K562 (cell line): ENCODE measurements around the gene ARHGEF7. TPM values are rescaled to one million over a fixed set of nuclear protein-coding genes. Genes with fewer than 3 reads are reported as not detected.
A peak's percentile ranks its signal among the peaks of the same experiment; 100 is the strongest.

ENCODE experiments used
- ATAC-seq: fragments of 200-7000 bp; cut with Tn5 transposase; 3 replicates; pipeline ENCODE4 v1.9.1; 2020; ENCODE audit warnings: moderate library complexity
- BruUV-seq: library from RNA; stranded (reverse); fragments of 400-500 nt; replicated peaks from 2 replicates; lab custom pipeline; 2021; lab: Mats Ljungman, UMichigan
- CTCF ChIA-PET: fragments of 300-600 bp; formaldehyde crosslinking; extraction: SDS; loops from one replicate; lab custom pipeline; 2021; ENCODE audit warnings: low intra/inter-chr PET ratio; lab: Yijun Ruan, JAX
- POLR2A ChIA-PET: fragments of 300-600, 350-650 bp; sonication (Branson Sonifier 250); formaldehyde crosslinking; extraction: SDS; loops from one replicate; lab custom pipeline; 2021; ENCODE audit warnings: antibody characterized with exemption, inconsistent platforms; lab: Yijun Ruan, JAX
- DNase-seq, 4 experiments: peaks; one replicate each; pipeline versions ENCODE4 v3.0.0 to v3.0.0-alpha.2; 2011 to 2018; ENCODE audit warnings: low spot score in 3 of 4, mixed read lengths in 3 of 4; ENCODE audit errors: extremely low read depth in 1 of 4
- FAIRE-seq: peaks from 2 replicates; lab custom pipeline; 2011; peaks lifted over from hg19 to GRCh38; lab: Jason Lieb, UNC
- H2AFZ ChIP-seq: 2 replicates; pipeline ENCODE4 v1.6.0; 2011; ENCODE audit warnings: low read depth, low read length, control low read depth, inconsistent platforms
- H3K27ac ChIP-seq: fragments of 200-600 bp; 3 replicates; pipeline ENCODE4 v1.8.0; 2011; ENCODE audit warnings: low read depth, mild to moderate bottlenecking, control low read depth, inconsistent platforms, low read length, moderate library complexity, mixed read lengths; ENCODE audit errors: extremely low read depth
- H3K27me3 ChIP-seq, 2 experiments: fragments of 300-600 bp in 1 of 2; 2 replicates in 1 of 2; 3 replicates in 1 of 2; pipeline versions ENCODE4 v1.6.0 to v1.8.0; 2011; ENCODE audit warnings: inconsistent platforms in 2 of 2, low read length in 2 of 2, mild to moderate bottlenecking in 1 of 2, mixed read lengths in 1 of 2, moderate library complexity in 1 of 2; ENCODE audit not compliant: control insufficient read depth in 2 of 2, insufficient read depth in 2 of 2
- H3K36me3 ChIP-seq: fragments of 300-600 bp; 3 replicates; pipeline ENCODE4 v1.8.0; 2011; ENCODE audit warnings: mild to moderate bottlenecking, low read length, inconsistent platforms; ENCODE audit not compliant: control insufficient read depth, insufficient read depth
- H3K4me1 ChIP-seq, 2 experiments: fragments of 200-600 bp in 1 of 2; replicated peaks in 1 of 2; 2 replicates in 1 of 2; 3 replicates in 1 of 2; pipeline versions ENCODE4 v1.5.1 to v1.8.0; 2011; ENCODE audit warnings: inconsistent platforms in 2 of 2, low read length in 2 of 2, mild to moderate bottlenecking in 1 of 2, mixed read lengths in 1 of 2, moderate library complexity in 1 of 2; ENCODE audit not compliant: control insufficient read depth in 2 of 2, insufficient read depth in 2 of 2
- H3K4me2 ChIP-seq: 2 replicates; pipeline ENCODE4 v1.6.1; 2011; ENCODE audit warnings: low read length, control low read depth, inconsistent platforms, mixed read lengths; ENCODE audit not compliant: insufficient read depth
- H3K4me3 ChIP-seq: fragments of 200-600 bp; sonication (generic), shearing (Covaris generic); 2 replicates; pipeline ENCODE4 v1.5.1; 2016; ENCODE audit warnings: control low read depth, inconsistent platforms
- H3K79me2 ChIP-seq: fragments of 200-600 bp; 3 replicates; pipeline ENCODE4 v1.8.0; 2011; ENCODE audit warnings: low read length, inconsistent platforms; ENCODE audit not compliant: control insufficient read depth, insufficient read depth
- H3K9ac ChIP-seq, 2 experiments: 2 replicates each; pipeline versions ENCODE4 v1.6.0 to v1.6.1; 2011; ENCODE audit warnings: low read depth in 2 of 2, low read length in 2 of 2, control low read depth in 1 of 2, inconsistent platforms in 1 of 2, mild to moderate bottlenecking in 1 of 2, mixed read lengths in 1 of 2; ENCODE audit not compliant: insufficient read depth in 1 of 2
- H3K9me1 ChIP-seq: one replicate; pipeline ENCODE4 v1.6.0; 2011; ENCODE audit warnings: inconsistent platforms, mild to moderate bottlenecking, low read length, moderate library complexity; ENCODE audit not compliant: control insufficient read depth, insufficient read depth
- H3K9me3 ChIP-seq: replicated peaks from 2 replicates; pipeline ENCODE4 v1.5.1; 2011; ENCODE audit warnings: low read depth, low read length, inconsistent platforms; ENCODE audit not compliant: control insufficient read depth, insufficient read depth
- H4K20me1 ChIP-seq: replicated peaks from 2 replicates; pipeline ENCODE4 v1.6.1; 2011; ENCODE audit warnings: low read length, inconsistent platforms, mixed read lengths; ENCODE audit not compliant: control insufficient read depth, insufficient read depth
- FOXP1 ChIP-seq: sonication (generic); formaldehyde crosslinking; IDR thresholded peaks from 2 replicates; pipeline ENCODE4 v1.8.0; 2022; ENCODE audit warnings: mild to moderate bottlenecking, missing genetic modification reagents
- HDAC2 ChIP-seq: fragments of 450-650 bp; IDR thresholded peaks from 2 replicates; pipeline ENCODE4 v1.6.1; 2016; ENCODE audit warnings: mild to moderate bottlenecking
- HDGF ChIP-seq: fragments of 450-650 bp; IDR thresholded peaks from 2 replicates; pipeline ENCODE4 v1.6.1; 2016
- MAFF ChIP-seq: IDR thresholded peaks from 2 replicates; pipeline ENCODE4 v1.6.1; 2012; ENCODE audit warnings: low read length, improper control_type of control experiment
- MAFK ChIP-seq: IDR thresholded peaks from 2 replicates; pipeline ENCODE4 v1.6.1; 2011; ENCODE audit warnings: low read length, improper control_type of control experiment
- MCM3 ChIP-seq: fragments of 450-650 bp; IDR thresholded peaks from 2 replicates; pipeline ENCODE4 v1.6.1; 2016
- NR2F6 ChIP-seq: fragments of 450-650 bp; formaldehyde crosslinking; IDR thresholded peaks from 2 replicates; pipeline ENCODE4 v1.4.0; 2020; ENCODE audit warnings: mild to moderate bottlenecking
- PHB2 ChIP-seq: fragments of 450-650 bp; IDR thresholded peaks from 2 replicates; pipeline ENCODE4 v1.6.1; 2017; ENCODE audit warnings: low read depth
- PRMT5 ChIP-seq: sonication (generic); formaldehyde crosslinking; IDR thresholded peaks from 2 replicates; pipeline ENCODE4 v1.5.0; 2020; ENCODE audit warnings: missing genetic modification reagents
- RUNX1 ChIP-seq: sonication (generic); IDR thresholded peaks from 2 replicates; pipeline ENCODE4 v1.6.1; 2016; ENCODE audit warnings: antibody characterized with exemption, low read depth
- ZKSCAN3 ChIP-seq: fragments of 250-450 bp; sonication (Bioruptor Pico); IDR thresholded peaks from 2 replicates; pipeline ENCODE4 v1.4.0; 2020
- ZNF316 ChIP-seq: fragments of 450-650 bp; IDR thresholded peaks from 2 replicates; pipeline ENCODE4 v1.6.1; 2016
- ZNF561 ChIP-seq: fragments of 450-650 bp; formaldehyde crosslinking; conservative IDR thresholded peaks from 2 replicates; pipeline ENCODE4 v1.4.0; 2020; ENCODE audit warnings: mild to moderate bottlenecking, moderate library complexity
- WGBS: fragments of 100-300 bp; shearing (Covaris generic); methylation state at CpG from one replicate; pipeline ENCODE4 v1.1.6; 2016; ENCODE audit warnings: low coverage, mixed read lengths; ENCODE audit not compliant: insufficient coverage; ENCODE audit errors: missing lambda C conversion rate; 5-methylcytosine and 5-hydroxymethylcytosine counted together
- in situ Hi-C: fragments of 300-500 bp; cut with MboI; formaldehyde crosslinking; loops from 4 replicates; pipeline ENCODE4 v1.15.0; 2018; ENCODE audit warnings: inconsistent platforms, mixed read lengths
- intact Hi-C: fragments of 100-400 bp; cut with micrococcal nuclease; formaldehyde crosslinking; loops from 2 replicates; pipeline ENCODE4 v1.14.2; 2022
- polyA plus RNA-seq, 8 experiments: library from polyadenylated mRNA; depleted of rRNA in 4 of 8; stranded (reverse) in 5 of 8; unstranded in 3 of 8; fragments of >200 nt; fragmentation: Nextera tagmentation in 2 of 8; fragmentation: Illumina TruSeq in 1 of 8; extraction: Ambion mirVana in 2 of 8; extraction: Trizol in 1 of 8; gene quantifications; 2 replicates each; pipeline versions ENCODE4 v1.2.1 to v1.2.3, GENCODE V29; 2011 to 2014; ENCODE audit warnings: inconsistent platforms in 1 of 8, missing spikeins in 1 of 8
- total RNA-seq, 7 experiments: library from RNA; depleted of rRNA in 6 of 7; stranded (reverse); fragments of >200 nt in 6 of 7; fragmentation: Illumina TruSeq in 2 of 7; extraction: Trizol in 2 of 7; gene quantifications; 2 replicates each; pipeline versions ENCODE4 v1.2.1 to v1.2.3, GENCODE V29; 2011 to 2021; ENCODE audit warnings: low replicate concordance in 1 of 7
- TF ChIP-seq, protein P1 (sequence below): fragments of 250-450 bp; sonication (Bioruptor Pico); IDR thresholded peaks from 2 replicates; pipeline ENCODE4 v1.5.1; 2021; ENCODE audit warnings: mild to moderate bottlenecking
- TF ChIP-seq, protein P2 (sequence below): conservative IDR thresholded peaks from 2 replicates; pipeline ENCODE4 v1.6.1; 2011; ENCODE audit warnings: low read depth, mild to moderate bottlenecking, low read length; ENCODE audit not compliant: control insufficient read depth
- TF ChIP-seq, protein P3 (sequence below): fragments of 450-650 bp; IDR thresholded peaks from 2 replicates; pipeline ENCODE4 v1.6.1; 2018; ENCODE audit not compliant: partially characterized antibody
- TF ChIP-seq, protein P4 (sequence below): sonication (generic); formaldehyde crosslinking; IDR thresholded peaks from 2 replicates; pipeline ENCODE4 v1.4.0; 2020; ENCODE audit warnings: mild to moderate bottlenecking, missing genetic modification reagents

ARHGEF7 gene
- total and polyA plus RNA-seq, 9 of the 15 experiments (the other 6 are each of a cell fraction or from before 2014, with no cell fraction given), result 2.1 to 26.8 (median 17.5) TPM

DNA sequence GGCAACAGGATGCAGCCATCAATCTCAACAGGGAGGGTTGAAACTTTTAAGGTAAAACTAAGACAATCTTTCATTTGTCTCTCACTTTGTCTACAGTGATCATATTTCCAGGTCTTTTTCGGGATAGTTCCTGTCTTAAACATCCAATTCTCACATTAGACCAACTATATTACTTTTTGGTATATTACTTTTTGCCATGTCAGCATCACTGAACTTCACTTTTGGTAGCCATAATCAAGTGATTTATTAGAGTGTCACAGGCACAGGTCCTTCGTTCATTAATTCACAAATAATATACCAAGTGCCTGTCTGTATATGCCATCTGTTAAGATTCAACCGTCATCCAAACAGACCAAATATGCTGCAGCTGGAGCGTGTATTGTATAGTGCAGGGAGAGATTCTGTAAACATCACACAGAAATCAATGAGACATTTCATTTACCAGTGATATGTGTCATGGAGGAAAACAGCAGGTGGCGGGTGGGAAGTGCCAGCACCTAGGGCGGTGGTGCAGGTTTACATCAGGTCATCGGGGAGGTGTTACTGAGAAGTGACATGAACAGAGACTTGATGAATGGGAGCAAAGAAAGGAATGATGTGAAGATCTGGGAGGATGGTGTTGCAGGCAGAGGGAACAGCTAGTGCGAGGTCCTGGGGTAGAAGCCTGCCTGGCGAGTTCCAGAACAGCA, 24.9 kb downstream of the ARHGEF7 start:
- no peak overlapping the region for H3K9ac ChIP-seq
- in situ Hi-C loops (no loop called here), intact Hi-C loops (no loop called here)
- no peaks in the 10 kb centered on the region for H3K36me3 ChIP-seq
- H3K9me3 ChIP-seq, result no peaks in the 10 kb centered on the region
- ATAC-seq (no peak), FAIRE-seq (no peak), DNase-seq (no peak)
- POLR2A ChIA-PET, result no interaction called here
- no TSS peak for BruUV-seq
- CTCF ChIA-PET, result no interaction called here
- H3K9me1 ChIP-seq, result no peaks in the 10 kb centered on the region
- H3K4me3 ChIP-seq, result no peak overlapping the region
- H3K4me1 ChIP-seq, result no peaks in the 10 kb centered on the region
- H3K4me2 ChIP-seq, result no peak overlapping the region
- peaks cover 28 to 32% of the 10 kb centered on the region in 2 experiments for H3K27me3 ChIP-seq
- no peak overlapping the region for H2AFZ ChIP-seq
- no peaks in the 10 kb centered on the region for H3K79me2 ChIP-seq
- H3K27ac ChIP-seq, result no peak overlapping the region
- no peaks in the 10 kb centered on the region for H4K20me1 ChIP-seq
- 2% methylated on average over 8 of the region's 9 CpGs for WGBS
- TF ChIP-seq, protein P1, sequence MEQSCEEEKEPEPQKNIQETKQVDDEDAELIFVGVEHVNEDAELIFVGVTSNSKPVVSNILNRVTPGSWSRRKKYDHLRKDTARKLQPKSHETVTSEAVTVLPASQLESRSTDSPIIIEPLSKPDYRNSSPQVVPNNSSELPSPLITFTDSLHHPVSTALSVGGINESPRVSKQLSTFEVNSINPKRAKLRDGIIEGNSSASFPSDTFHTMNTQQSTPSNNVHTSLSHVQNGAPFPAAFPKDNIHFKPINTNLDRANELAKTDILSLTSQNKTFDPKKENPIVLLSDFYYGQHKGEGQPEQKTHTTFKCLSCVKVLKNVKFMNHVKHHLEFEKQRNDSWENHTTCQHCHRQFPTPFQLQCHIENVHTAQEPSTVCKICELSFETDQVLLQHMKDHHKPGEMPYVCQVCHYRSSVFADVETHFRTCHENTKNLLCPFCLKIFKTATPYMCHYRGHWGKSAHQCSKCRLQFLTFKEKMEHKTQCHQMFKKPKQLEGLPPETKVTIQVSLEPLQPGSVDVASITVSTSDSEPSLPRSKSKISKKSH, result no peak
- TF ChIP-seq MAFK (peak; percentile 62), ZNF316 (peak; percentile 79), ZKSCAN3 (CRISPR knock-in tag) (no peak), ZNF561 (CRISPR knock-in tag) (no peak), MAFF (peak; percentile 53), RUNX1 (no peak), NR2F6 (CRISPR knock-in tag) (no peak), MCM3 (no peak), PRMT5 (CRISPR knock-in tag) (no peak), PHB2 (no peak), FOXP1 (CRISPR knock-in tag) (no peak), HDAC2 (no peak), HDGF (no peak)
- TF ChIP-seq, protein P2, sequence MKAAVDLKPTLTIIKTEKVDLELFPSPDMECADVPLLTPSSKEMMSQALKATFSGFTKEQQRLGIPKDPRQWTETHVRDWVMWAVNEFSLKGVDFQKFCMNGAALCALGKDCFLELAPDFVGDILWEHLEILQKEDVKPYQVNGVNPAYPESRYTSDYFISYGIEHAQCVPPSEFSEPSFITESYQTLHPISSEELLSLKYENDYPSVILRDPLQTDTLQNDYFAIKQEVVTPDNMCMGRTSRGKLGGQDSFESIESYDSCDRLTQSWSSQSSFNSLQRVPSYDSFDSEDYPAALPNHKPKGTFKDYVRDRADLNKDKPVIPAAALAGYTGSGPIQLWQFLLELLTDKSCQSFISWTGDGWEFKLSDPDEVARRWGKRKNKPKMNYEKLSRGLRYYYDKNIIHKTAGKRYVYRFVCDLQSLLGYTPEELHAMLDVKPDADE, result no peak
- TF ChIP-seq, protein P3, sequence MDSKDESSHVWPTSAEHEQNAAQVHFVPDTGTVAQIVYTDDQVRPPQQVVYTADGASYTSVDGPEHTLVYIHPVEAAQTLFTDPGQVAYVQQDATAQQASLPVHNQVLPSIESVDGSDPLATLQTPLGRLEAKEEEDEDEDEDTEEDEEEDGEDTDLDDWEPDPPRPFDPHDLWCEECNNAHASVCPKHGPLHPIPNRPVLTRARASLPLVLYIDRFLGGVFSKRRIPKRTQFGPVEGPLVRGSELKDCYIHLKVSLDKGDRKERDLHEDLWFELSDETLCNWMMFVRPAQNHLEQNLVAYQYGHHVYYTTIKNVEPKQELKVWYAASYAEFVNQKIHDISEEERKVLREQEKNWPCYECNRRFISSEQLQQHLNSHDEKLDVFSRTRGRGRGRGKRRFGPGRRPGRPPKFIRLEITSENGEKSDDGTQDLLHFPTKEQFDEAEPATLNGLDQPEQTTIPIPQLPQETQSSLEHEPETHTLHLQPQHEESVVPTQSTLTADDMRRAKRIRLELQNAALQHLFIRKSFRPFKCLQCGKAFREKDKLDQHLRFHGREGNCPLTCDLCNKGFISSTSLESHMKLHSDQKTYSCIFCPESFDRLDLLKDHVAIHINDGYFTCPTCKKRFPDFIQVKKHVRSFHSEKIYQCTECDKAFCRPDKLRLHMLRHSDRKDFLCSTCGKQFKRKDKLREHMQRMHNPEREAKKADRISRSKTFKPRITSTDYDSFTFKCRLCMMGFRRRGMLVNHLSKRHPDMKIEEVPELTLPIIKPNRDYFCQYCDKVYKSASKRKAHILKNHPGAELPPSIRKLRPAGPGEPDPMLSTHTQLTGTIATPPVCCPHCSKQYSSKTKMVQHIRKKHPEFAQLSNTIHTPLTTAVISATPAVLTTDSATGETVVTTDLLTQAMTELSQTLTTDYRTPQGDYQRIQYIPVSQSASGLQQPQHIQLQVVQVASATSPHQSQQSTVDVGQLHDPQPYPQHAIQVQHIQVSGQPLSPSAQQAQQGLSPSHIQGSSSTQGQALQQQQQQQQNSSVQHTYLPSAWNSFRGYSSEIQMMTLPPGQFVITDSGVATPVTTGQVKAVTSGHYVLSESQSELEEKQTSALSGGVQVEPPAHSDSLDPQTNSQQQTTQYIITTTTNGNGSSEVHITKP, result no peak
- TF ChIP-seq, protein P4, sequence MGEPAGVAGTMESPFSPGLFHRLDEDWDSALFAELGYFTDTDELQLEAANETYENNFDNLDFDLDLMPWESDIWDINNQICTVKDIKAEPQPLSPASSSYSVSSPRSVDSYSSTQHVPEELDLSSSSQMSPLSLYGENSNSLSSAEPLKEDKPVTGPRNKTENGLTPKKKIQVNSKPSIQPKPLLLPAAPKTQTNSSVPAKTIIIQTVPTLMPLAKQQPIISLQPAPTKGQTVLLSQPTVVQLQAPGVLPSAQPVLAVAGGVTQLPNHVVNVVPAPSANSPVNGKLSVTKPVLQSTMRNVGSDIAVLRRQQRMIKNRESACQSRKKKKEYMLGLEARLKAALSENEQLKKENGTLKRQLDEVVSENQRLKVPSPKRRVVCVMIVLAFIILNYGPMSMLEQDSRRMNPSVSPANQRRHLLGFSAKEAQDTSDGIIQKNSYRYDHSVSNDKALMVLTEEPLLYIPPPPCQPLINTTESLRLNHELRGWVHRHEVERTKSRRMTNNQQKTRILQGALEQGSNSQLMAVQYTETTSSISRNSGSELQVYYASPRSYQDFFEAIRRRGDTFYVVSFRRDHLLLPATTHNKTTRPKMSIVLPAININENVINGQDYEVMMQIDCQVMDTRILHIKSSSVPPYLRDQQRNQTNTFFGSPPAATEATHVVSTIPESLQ (CRISPR knock-in tag), result no peak
